ENCODE data around the gene MAP2K6. TPM values are rescaled to one million over a fixed set of nuclear protein-coding genes. Genes with fewer than 3 reads are reported as not detected.

MAP2K6 gene
- 10 to 100 TPM; 12.9 to 15.9 TPM for total RNA-seq
- 10 to 100 TPM; 15.2 to 18.9 (median 17.3) TPM for polyA plus RNA-seq
- total RNA-seq: 1.0 to 47.5 (median 14.2) reads per million in 6 experiments

GRCh38 chr17:69414408-69415274, at the start of gene MAP2K6:
Gene MAP2K6 (plus strand): TSS chr17:69414697. CDS start chr17:69414985, 288 bp downstream.
- ATAC-seq: peak; percentile 97 to 98
- no peaks in the 10 kb centered on the region for H3K27me3 Mint-ChIP-seq
- POLR2A ChIA-PET: interaction anchor here (1.4 to 2.0 kb wide), 4 partner anchors 10 to 88 kb away, joined by 4 to 20 read pairs (median 5); partner anchors contain the start of gene ABCA5
- peak within 1 kb of the TSS in 3 of 10 donors; percentile 5 to 49 (median 39) for H3K4me3 Mint-ChIP-seq
- DNase-seq: peak; percentile 67 to 89 (median 78)
- no peaks in the 10 kb centered on the region for H3K9me3 Mint-ChIP-seq
- peak within 1 kb of the TSS in 1 of 10 donors; percentile 63 for H3K27ac Mint-ChIP-seq
- H3K36me3 Mint-ChIP-seq: peaks cover 0 to 2% (median 0%) of the 10 kb centered on the region in 3 donors
- H3K4me1 Mint-ChIP-seq: peaks cover 0 to 9% (median 8%) of the 10 kb centered on the region in 4 donors

- no peaks in the 10 kb centered on the region for H3K36me3 Mint-ChIP-seq
- POLR2A ChIA-PET: no interaction called here
- H3K4me1 Mint-ChIP-seq: no peaks in the 10 kb centered on the region
- no peaks in the 10 kb centered on the region for H3K9me3 Mint-ChIP-seq
- no peak for DNase-seq
- no peak overlapping the region for H3K27ac Mint-ChIP-seq
- no peak for ATAC-seq
- no peak overlapping the region for H3K4me3 Mint-ChIP-seq
- H3K27me3 Mint-ChIP-seq: peaks cover 6 to 37% (median 18%) of the 10 kb centered on the region in 5 donors
These were observed 47.2 kb upstream of the MAP2K6 start for GRCh38 chr17:69367298-69367697.

DNA sequence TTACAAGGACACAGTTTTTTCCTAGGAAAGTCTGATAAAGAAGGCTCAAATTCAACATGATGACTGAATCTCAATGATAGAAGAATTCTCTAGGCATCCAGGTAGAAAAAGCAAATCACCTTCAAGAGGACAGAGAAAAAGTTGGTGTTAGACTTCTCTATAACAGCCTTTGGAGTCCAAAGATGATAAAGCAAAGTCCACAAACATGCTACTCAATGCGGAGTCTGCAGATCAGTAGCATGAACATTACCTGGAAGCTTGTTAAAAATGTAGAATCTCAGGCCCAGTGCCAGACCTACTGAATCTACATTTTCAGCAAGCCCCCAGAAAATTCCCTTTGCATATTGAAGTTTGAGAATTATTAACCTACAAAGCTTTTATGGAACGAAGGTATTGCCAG, 41.4 kb upstream of the MAP2K6 start:
- ATAC-seq: no peak
- POLR2A ChIA-PET: no interaction called here
- DNase-seq: no peak
- Mint-ChIP-seq H3K4me3 (no peak overlapping the region), H3K27ac (no peak overlapping the region), H3K36me3 (no peaks in the 10 kb centered on the region), H3K9me3 (no peaks in the 10 kb centered on the region), H3K4me1 (peaks cover 0 to 8% (median 4%) of the 10 kb centered on the region in 4 donors), H3K27me3 (peaks cover 5 to 37% (median 14%) of the 10 kb centered on the region in 5 donors)

DNA sequence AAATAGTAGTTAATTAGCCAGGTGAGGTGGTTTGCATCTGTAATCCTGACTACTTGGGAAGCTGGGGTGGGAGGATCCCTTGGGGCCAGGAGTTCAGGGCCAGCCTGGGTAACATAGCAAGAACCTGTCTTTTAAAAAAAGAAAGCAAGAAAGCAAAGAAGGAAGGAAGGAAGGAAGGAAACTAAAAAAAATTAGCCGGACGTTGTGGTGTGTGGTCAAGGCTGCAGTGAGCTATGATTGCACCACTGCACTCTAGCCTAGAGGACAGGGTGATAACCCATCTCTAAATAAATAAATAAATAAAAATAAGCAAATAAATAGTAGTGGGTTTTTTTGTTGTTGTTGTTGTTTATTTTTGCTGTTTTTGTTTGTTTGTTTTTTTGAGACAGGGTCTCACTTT, 39.3 kb upstream of the MAP2K6 start:
- POLR2A ChIA-PET: no interaction called here
- Mint-ChIP-seq H3K27me3 (peaks cover 0 to 16% (median 2%) of the 10 kb centered on the region in 5 donors), H3K4me3 (peak overlapping the region in 1 of 10 donors; percentile 54), H3K27ac (peak overlapping the region in 1 of 10 donors; percentile 65), H3K9me3 (no peaks in the 10 kb centered on the region), H3K36me3 (no peaks in the 10 kb centered on the region), H3K4me1 (peaks cover 0 to 8% (median 4%) of the 10 kb centered on the region in 4 donors)
- no peak for DNase-seq
- no peak for ATAC-seq

- POLR2A ChIA-PET: interaction anchor here (1.1 kb wide), 1 partner anchor 327 kb away, joined by 3 read pairs; no protein-coding TSS in a partner anchor
- H3K9me3 Mint-ChIP-seq: no peaks in the 10 kb centered on the region
- peaks cover 0 to 25% (median 5%) of the 10 kb centered on the region in 5 donors for H3K27me3 Mint-ChIP-seq
- no peaks in the 10 kb centered on the region for H3K4me1 Mint-ChIP-seq
- no peak overlapping the region for H3K4me3 Mint-ChIP-seq
- H3K27ac Mint-ChIP-seq: no peak overlapping the region
- no peaks in the 10 kb centered on the region for H3K36me3 Mint-ChIP-seq
- DNase-seq (no peak), ATAC-seq (no peak)
These were observed 25.6 kb upstream of the MAP2K6 start for GRCh38 chr17:69388822-69389442.

DNA sequence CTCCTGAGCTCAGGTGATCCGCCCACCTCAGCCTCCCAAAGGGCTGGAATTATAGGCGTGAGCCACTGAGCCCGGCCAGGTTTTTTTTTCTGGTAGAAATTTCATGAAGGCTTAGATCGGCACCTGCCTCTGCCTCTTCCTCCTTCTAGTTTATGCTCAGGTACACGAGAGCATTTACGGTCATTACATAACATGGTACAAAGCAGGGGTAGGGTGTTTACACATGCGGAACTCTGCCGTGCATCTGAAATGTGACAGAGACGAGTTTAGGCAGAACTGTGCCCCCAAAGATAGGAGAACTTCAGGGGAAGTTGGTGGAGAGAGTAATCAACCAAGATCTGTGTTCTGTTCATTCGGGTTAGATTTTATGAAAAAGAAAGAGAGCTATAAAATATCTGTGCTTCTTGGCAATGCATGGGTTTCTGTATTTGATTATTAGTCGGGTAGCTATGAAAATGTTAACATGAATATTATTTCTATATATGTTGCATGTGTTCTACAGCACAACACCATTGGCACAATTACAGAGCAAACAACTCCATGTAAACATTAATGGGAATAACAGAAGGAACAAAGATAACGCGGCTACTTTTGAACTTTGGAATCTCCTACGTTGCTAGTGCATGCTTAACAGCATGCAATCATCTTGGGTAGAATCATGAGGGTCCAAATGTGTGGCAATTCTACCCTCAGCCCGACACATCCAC, 23.5 kb upstream of the MAP2K6 start:
- H3K9me3 Mint-ChIP-seq: no peaks in the 10 kb centered on the region

DNA sequence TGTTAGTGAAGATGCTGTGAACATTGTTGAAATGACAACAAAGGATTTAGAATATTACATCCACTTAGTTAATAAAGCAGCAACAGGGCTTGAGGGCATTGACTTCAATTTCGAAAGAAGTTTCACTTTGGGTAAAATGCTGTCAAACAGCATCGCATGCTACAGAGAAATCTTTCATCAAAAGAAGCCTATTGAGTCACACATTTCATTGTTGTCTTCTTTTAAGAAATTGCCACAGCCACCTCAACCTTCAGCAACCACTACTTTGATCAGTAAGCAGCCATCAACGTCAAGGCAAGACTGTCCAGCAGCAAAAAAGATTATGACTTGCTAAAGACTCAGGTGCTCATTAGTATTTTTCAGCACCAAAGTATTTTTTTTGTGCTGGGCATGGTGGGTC, 13.2 kb upstream of the MAP2K6 start:
- Mint-ChIP-seq H3K36me3 (no peaks in the 10 kb centered on the region), H3K27me3 (peaks cover 0 to 2% (median 0%) of the 10 kb centered on the region in 5 donors), H3K4me1 (no peaks in the 10 kb centered on the region), H3K9me3 (peaks cover 0 to 4% (median 0%) of the 10 kb centered on the region in 9 donors), H3K27ac (no peak overlapping the region), H3K4me3 (no peak overlapping the region)
- DNase-seq (no peak), ATAC-seq (no peak)
- POLR2A ChIA-PET: no interaction called here

More for the DNA sequence above, 23.5 kb upstream of the MAP2K6 start:
- Mint-ChIP-seq H3K36me3 (no peaks in the 10 kb centered on the region), H3K4me1 (peaks cover 0 to 7% (median 2%) of the 10 kb centered on the region in 4 donors), H3K4me3 (no peak overlapping the region), H3K27ac (no peak overlapping the region), H3K27me3 (peaks cover 0 to 23% (median 8%) of the 10 kb centered on the region in 5 donors)
- POLR2A ChIA-PET: no interaction called here
- DNase-seq (no peak), ATAC-seq (no peak)

GRCh38 chr17:69402052-69402451, 12.4 kb upstream of the MAP2K6 start:
- Mint-ChIP-seq H3K36me3 (no peaks in the 10 kb centered on the region), H3K9me3 (peaks cover 0 to 4% (median 0%) of the 10 kb centered on the region in 9 donors), H3K4me1 (no peaks in the 10 kb centered on the region), H3K4me3 (no peak overlapping the region), H3K27ac (no peak overlapping the region), H3K27me3 (peaks cover 0 to 2% (median 0%) of the 10 kb centered on the region in 5 donors)
- POLR2A ChIA-PET: no interaction called here
- no peak for DNase-seq
- ATAC-seq: no peak

GRCh38 chr17:69404399-69404798, 10.1 kb upstream of the MAP2K6 start:
- ATAC-seq (no peak), DNase-seq (no peak)
- no peak overlapping the region for H3K27ac Mint-ChIP-seq
- H3K9me3 Mint-ChIP-seq: peaks cover 0 to 4% (median 0%) of the 10 kb centered on the region in 9 donors
- POLR2A ChIA-PET: interaction anchor here (2.2 kb wide), 1 partner anchor 10 kb away, joined by 5 read pairs; the partner anchor contains the start of gene MAP2K6
- no peak overlapping the region for H3K4me3 Mint-ChIP-seq
- H3K36me3 Mint-ChIP-seq: no peaks in the 10 kb centered on the region
- no peaks in the 10 kb centered on the region for H3K4me1 Mint-ChIP-seq
- H3K27me3 Mint-ChIP-seq: peaks cover 0 to 2% (median 0%) of the 10 kb centered on the region in 5 donors

GRCh38 chr17:69405096-69405495, 9.4 kb upstream of the MAP2K6 start:
- no peaks in the 10 kb centered on the region for H3K4me1 Mint-ChIP-seq
- peaks cover 0 to 2% (median 0%) of the 10 kb centered on the region in 5 donors for H3K27me3 Mint-ChIP-seq
- H3K9me3 Mint-ChIP-seq: peaks cover 0 to 4% (median 0%) of the 10 kb centered on the region in 9 donors
- H3K4me3 Mint-ChIP-seq: no peak overlapping the region
- DNase-seq: no peak
- H3K27ac Mint-ChIP-seq: no peak overlapping the region
- no peak for ATAC-seq
- H3K36me3 Mint-ChIP-seq: no peaks in the 10 kb centered on the region
- POLR2A ChIA-PET: interaction anchor here (2.2 kb wide), 1 partner anchor 10 kb away, joined by 5 read pairs; the partner anchor contains the start of gene MAP2K6

DNA sequence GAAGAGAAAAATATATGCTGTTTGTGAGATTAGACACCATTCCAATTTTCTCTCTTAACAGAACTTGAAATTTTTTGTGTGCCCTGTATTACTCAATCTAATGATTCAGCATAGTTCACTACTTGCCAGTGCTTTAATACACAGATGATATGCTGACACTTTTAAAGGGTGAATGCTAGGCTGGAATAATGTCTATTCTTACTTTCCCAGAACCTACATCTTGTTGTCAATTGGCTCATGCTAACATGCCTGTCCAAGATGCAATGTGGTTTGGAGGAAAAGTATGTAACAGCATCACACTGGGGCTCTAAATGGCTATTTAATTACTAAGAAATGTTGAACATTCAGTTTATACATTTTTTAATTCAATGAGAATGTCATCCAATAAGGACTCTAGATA, 7.6 kb upstream of the MAP2K6 start:
- no peaks in the 10 kb centered on the region for H3K4me1 Mint-ChIP-seq
- no peak overlapping the region for H3K4me3 Mint-ChIP-seq
- POLR2A ChIA-PET: no interaction called here
- H3K36me3 Mint-ChIP-seq: no peaks in the 10 kb centered on the region
- H3K27ac Mint-ChIP-seq: no peak overlapping the region
- no peaks in the 10 kb centered on the region for H3K9me3 Mint-ChIP-seq
- no peak for ATAC-seq
- H3K27me3 Mint-ChIP-seq: peaks cover 0 to 2% (median 0%) of the 10 kb centered on the region in 5 donors
- DNase-seq: no peak

DNA sequence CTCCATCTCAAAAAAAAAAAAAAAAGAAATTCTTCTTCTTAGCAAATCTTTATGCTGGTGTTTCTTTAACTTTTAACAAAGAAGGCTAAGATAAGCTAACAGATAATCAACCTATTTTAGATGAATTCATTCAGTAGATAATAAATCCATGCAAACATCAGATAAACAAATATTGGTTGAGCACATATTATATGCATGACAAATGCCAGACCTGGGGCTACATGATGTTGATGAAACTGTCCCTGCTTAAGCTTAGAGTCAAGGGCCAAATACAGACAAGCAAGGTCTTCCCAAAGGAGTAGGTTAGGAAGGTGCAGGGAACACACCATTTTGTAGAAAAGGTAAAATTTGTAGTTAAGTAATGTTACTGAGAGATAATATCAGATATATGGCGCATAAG, 6.7 kb upstream of the MAP2K6 start:
- ATAC-seq (no peak), DNase-seq (no peak)

More for the DNA sequence above, 6.7 kb upstream of the MAP2K6 start:
- peaks cover 0 to 2% (median 0%) of the 10 kb centered on the region in 5 donors for H3K27me3 Mint-ChIP-seq
- no peaks in the 10 kb centered on the region for H3K4me1 Mint-ChIP-seq
- H3K36me3 Mint-ChIP-seq: no peaks in the 10 kb centered on the region
- POLR2A ChIA-PET: no interaction called here
- no peaks in the 10 kb centered on the region for H3K9me3 Mint-ChIP-seq
- H3K27ac Mint-ChIP-seq: no peak overlapping the region
- no peak overlapping the region for H3K4me3 Mint-ChIP-seq
